Muscle of leg (tissue), 11 donors: Measurements from ENCODE around the gene DNAJB13. TPM values are rescaled to one million over a fixed set of nuclear protein-coding genes. Genes with fewer than 3 reads are reported as not detected.
"Not testable (repeated sequence)": the region's sequence is repeated elsewhere in the genome, so short reads cannot be mapped to it uniquely, and the experiment has no call there.

ENCODE experiments used
- DNase-seq: peaks from one replicate; pipeline ENCODE4 v3.0.0; 2013
- H3K27ac ChIP-seq: one replicate; pipeline ENCODE4 v1.5.1; 2013; ENCODE audit warnings: mild to moderate bottlenecking, low read length, control low read depth
- H3K27me3 ChIP-seq: one replicate; pipeline ENCODE4 v1.6.1; 2013; ENCODE audit warnings: low read length; ENCODE audit not compliant: control insufficient read depth, insufficient read depth
- H3K36me3 ChIP-seq: one replicate; pipeline ENCODE4 v1.6.1; 2013; ENCODE audit warnings: low read length; ENCODE audit not compliant: control insufficient read depth, insufficient read depth
- H3K4me1 ChIP-seq: one replicate; pipeline ENCODE4 v1.6.1; 2013; ENCODE audit warnings: low read length; ENCODE audit not compliant: control insufficient read depth, insufficient read depth
- H3K4me3 ChIP-seq: one replicate; pipeline ENCODE4 v1.5.1; 2013; ENCODE audit warnings: low read length, control low read depth
- H3K9me3 ChIP-seq: replicated peaks from 2 replicates; pipeline ENCODE4 v1.6.1; 2013; ENCODE audit warnings: low read depth, low read length; ENCODE audit not compliant: control insufficient read depth
- WGBS: methylation state at CpG from one replicate; pipeline ENCODE4 v1.1.5; 2013; ENCODE audit warnings: missing lambda C conversion rate; ENCODE audit not compliant: insufficient coverage; 5-methylcytosine and 5-hydroxymethylcytosine counted together
- polyA plus RNA-seq, 8 donors: library from polyadenylated mRNA; unstranded; fragments of 120-200 nt; gene quantifications; one replicate each; pipeline versions ENCODE4 v1.2.1 to v1.2.3, GENCODE V29; 2013; ENCODE audit warnings: inconsistent platforms in 1 of 8, low replicate concordance in 1 of 8; ENCODE audit not compliant: insufficient read length in 8 of 8, insufficient read depth in 1 of 8
- total RNA-seq: library from RNA; stranded (reverse); fragments of 120-200 nt; gene quantifications from one replicate; pipeline ENCODE4 v1.2.4, GENCODE V29; 2013

The DNAJB13 gene
- total and polyA plus RNA-seq, 9 donors, result 0.18 to 0.80 (median 0.38) TPM

GRCh38 chr11:73982990-73983740 lies 32.3 kb downstream of the DNAJB13 start:
- H3K9me3 ChIP-seq, result no peaks in the 10 kb centered on the region
- H3K4me1 ChIP-seq, result peaks cover 46% of the 10 kb centered on the region
- peaks cover 25% of the 10 kb centered on the region for H3K36me3 ChIP-seq
- H3K4me3 ChIP-seq, result peak overlapping the region; percentile 78
- peaks cover 2% of the 10 kb centered on the region for H3K27me3 ChIP-seq
- under 1% methylated on average over 46 of the region's 56 CpGs for WGBS
- peak overlapping the region; percentile 99 for H3K27ac ChIP-seq
- DNase-seq, result peak; percentile 96

- WGBS, result 39% methylated on average over 11 of the region's 18 CpGs
- Histone ChIP-seq H3K27me3 (peaks cover 2% of the 10 kb centered on the region), H3K27ac (peak overlapping the region; percentile 99), H3K36me3 (peaks cover 17% of the 10 kb centered on the region), H3K9me3 (no peaks in the 10 kb centered on the region), H3K4me1 (peaks cover 41% of the 10 kb centered on the region), H3K4me3 (peak overlapping the region; percentile 78)
- peak; percentile 68 for DNase-seq
Measured at GRCh38 chr11:73983741-73984538, 33.1 kb downstream of the DNAJB13 start.

- H3K9me3 ChIP-seq, H3K27me3 ChIP-seq, DNase-seq, H3K36me3 ChIP-seq, H3K27ac ChIP-seq, H3K4me3 ChIP-seq: not testable (repeated sequence)
- WGBS, result 83% methylated on average over 1 of the region's 4 CpGs
- H3K4me1 ChIP-seq, result peaks cover 32% of the 10 kb centered on the region
Measured at GRCh38 chr11:73985661-73986060, 34.8 kb downstream of the DNAJB13 start.

GRCh38 chr11:73988227-73988626 lies 37.4 kb downstream of the DNAJB13 start:
- H3K9me3 ChIP-seq, result no peaks in the 10 kb centered on the region
- H3K36me3 ChIP-seq, result no peaks in the 10 kb centered on the region
- H3K27me3 ChIP-seq, result no peaks in the 10 kb centered on the region
- no peak overlapping the region for H3K4me3 ChIP-seq
- peaks cover 15% of the 10 kb centered on the region for H3K4me1 ChIP-seq
- no CpG with 5 or more reads among the region's 7 CpGs for WGBS
- DNase-seq, result no peak
- no peak overlapping the region for H3K27ac ChIP-seq

GRCh38 chr11:73989156-73989555 lies 38.3 kb downstream of the DNAJB13 start:
- WGBS, result no CpG with 5 or more reads among the region's 6 CpGs
- DNase-seq, result no peak
- Histone ChIP-seq H3K4me3 (no peak overlapping the region), H3K36me3 (no peaks in the 10 kb centered on the region), H3K27me3 (no peaks in the 10 kb centered on the region), H3K27ac (no peak overlapping the region), H3K4me1 (peaks cover 7% of the 10 kb centered on the region), H3K9me3 (no peaks in the 10 kb centered on the region)

GRCh38 chr11:73990730-73991129 lies 39.9 kb downstream of the DNAJB13 start:
- DNase-seq, result no peak
- Histone ChIP-seq H3K9me3 (no peaks in the 10 kb centered on the region), H3K27me3 (no peaks in the 10 kb centered on the region), H3K4me3 (no peak overlapping the region), H3K4me1 (no peaks in the 10 kb centered on the region), H3K27ac (no peak overlapping the region), H3K36me3 (no peaks in the 10 kb centered on the region)
- WGBS, result no CpG with 5 or more reads among the region's 2 CpGs

GRCh38 chr11:73991471-73992006 lies 40.7 kb downstream of the DNAJB13 start:
- Histone ChIP-seq H3K36me3 (no peaks in the 10 kb centered on the region), H3K27ac (no peak overlapping the region), H3K4me3 (no peak overlapping the region), H3K9me3 (no peaks in the 10 kb centered on the region), H3K27me3 (no peaks in the 10 kb centered on the region), H3K4me1 (no peaks in the 10 kb centered on the region)
- WGBS, result no CpG with 5 or more reads among the region's 6 CpGs
- DNase-seq, result no peak

- peak overlapping the region; percentile 15 for H3K27ac ChIP-seq
- WGBS, result no CpG with 5 or more reads among the region's 2 CpGs
- no peaks in the 10 kb centered on the region for H3K4me1 ChIP-seq
- no peaks in the 10 kb centered on the region for H3K27me3 ChIP-seq
- H3K4me3 ChIP-seq, result no peak overlapping the region
- peak; percentile 74 for DNase-seq
- no peaks in the 10 kb centered on the region for H3K9me3 ChIP-seq
- no peaks in the 10 kb centered on the region for H3K36me3 ChIP-seq
Measured at GRCh38 chr11:73995247-73995646, 44.4 kb downstream of the DNAJB13 start.

- H3K36me3 ChIP-seq, result peaks cover 4% of the 10 kb centered on the region
- no peaks in the 10 kb centered on the region for H3K9me3 ChIP-seq
- no CpG with 5 or more reads among the region's 2 CpGs for WGBS
- DNase-seq, result no peak
- no peak overlapping the region for H3K4me3 ChIP-seq
- H3K4me1 ChIP-seq, result no peaks in the 10 kb centered on the region
- H3K27me3 ChIP-seq, result no peaks in the 10 kb centered on the region
- no peak overlapping the region for H3K27ac ChIP-seq
Measured at GRCh38 chr11:73995731-73996130, 44.9 kb downstream of the DNAJB13 start.

GRCh38 chr11:73996161-73996747 lies 45.4 kb downstream of the DNAJB13 start:
- 72% methylated on average over 3 of the region's 4 CpGs for WGBS
- Histone ChIP-seq H3K4me3 (no peak overlapping the region), H3K27me3 (no peaks in the 10 kb centered on the region), H3K36me3 (peaks cover 9% of the 10 kb centered on the region), H3K9me3 (no peaks in the 10 kb centered on the region), H3K27ac (no peak overlapping the region), H3K4me1 (no peaks in the 10 kb centered on the region)
- DNase-seq, result no peak
